Type B pancreatic cell (in vitro differentiated cells): Measurements from ENCODE around the gene TPSB2. TPM values are rescaled to one million over a fixed set of nuclear protein-coding genes. Genes with fewer than 3 reads are reported as not detected.

Experiments
- DNase-seq: peaks from one replicate; pipeline ENCODE4 v3.0.0; 2021; ENCODE audit warnings: mixed read lengths; ENCODE audit not compliant: unreplicated experiment; ENCODE audit errors: extremely low spot score
- H3K27ac Mint-ChIP-seq: 2 replicates; pipeline ENCODE4 v1.8.0; 2021; ENCODE audit warnings: mild to moderate bottlenecking, mixed read lengths
- H3K27me3 Mint-ChIP-seq: 2 replicates; pipeline ENCODE4 v1.8.0; 2021; ENCODE audit warnings: mixed read lengths
- H3K36me3 Mint-ChIP-seq: 2 replicates; pipeline ENCODE4 v1.8.0; 2021; ENCODE audit warnings: mixed read lengths
- H3K4me1 Mint-ChIP-seq: one replicate; pipeline ENCODE4 v1.8.0; 2021; ENCODE audit warnings: mixed read lengths; ENCODE audit not compliant: unreplicated experiment
- H3K4me3 Mint-ChIP-seq: 2 replicates; pipeline ENCODE4 v1.8.0; 2021; ENCODE audit warnings: mild to moderate bottlenecking, mixed read lengths
- H3K9me3 Mint-ChIP-seq: 2 replicates; pipeline ENCODE4 v1.8.0; 2021; ENCODE audit warnings: mixed read lengths
- total RNA-seq: library from RNA; stranded (reverse); gene quantifications from 2 replicates; pipeline ENCODE4 v1.2.1, GENCODE V29; 2021; ENCODE audit warnings: low replicate concordance
- TF ChIP-seq, protein P1 (sequence below): fragments of 200-600 bp; sonication (generic); conservative IDR thresholded peaks from 2 replicates; pipeline ENCODE4 v1.5.0; 2021; ENCODE audit warnings: antibody characterized with exemption, mild to moderate bottlenecking

The TPSB2 gene
- total RNA-seq, 1 donor from 2014 or later = not detected

DNA sequence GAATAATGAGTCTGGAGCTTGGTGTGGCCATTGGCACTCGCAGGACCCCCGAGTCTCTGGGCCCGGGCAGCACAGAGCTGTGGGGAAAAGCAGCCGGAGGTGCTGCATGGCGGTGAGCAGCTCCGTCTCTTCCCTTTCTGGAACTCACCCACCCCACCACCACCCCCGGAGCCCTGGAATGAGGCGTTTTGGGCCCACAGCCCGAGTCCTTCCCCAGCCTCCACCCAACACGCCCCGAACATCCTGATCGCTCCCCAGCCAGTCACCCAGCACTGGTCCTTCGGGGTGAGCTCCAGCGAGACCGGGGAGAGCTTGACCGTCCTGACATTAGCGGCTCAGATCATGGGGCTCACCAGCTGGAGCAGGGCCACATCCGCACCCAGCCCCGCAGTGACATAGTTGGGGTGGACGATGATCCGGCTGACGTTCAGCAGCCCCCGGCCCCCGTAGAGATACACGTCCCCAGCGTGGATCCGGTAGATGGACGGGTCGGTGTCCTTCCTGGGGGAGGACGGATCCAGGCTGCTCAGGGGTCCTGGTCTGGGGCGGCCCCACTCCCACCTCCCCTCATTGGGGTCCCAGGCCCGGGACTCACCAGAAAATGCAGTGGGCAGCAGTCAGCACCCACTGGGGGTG is 32.3 kb upstream of the TPSB2 start:
- H3K4me3 Mint-ChIP-seq = no peak overlapping the region
- H3K27me3 Mint-ChIP-seq = peaks cover 20% of the 10 kb centered on the region
- no peaks in the 10 kb centered on the region for H3K36me3 Mint-ChIP-seq
- no peak overlapping the region for H3K27ac Mint-ChIP-seq
- TF ChIP-seq, protein P1, sequence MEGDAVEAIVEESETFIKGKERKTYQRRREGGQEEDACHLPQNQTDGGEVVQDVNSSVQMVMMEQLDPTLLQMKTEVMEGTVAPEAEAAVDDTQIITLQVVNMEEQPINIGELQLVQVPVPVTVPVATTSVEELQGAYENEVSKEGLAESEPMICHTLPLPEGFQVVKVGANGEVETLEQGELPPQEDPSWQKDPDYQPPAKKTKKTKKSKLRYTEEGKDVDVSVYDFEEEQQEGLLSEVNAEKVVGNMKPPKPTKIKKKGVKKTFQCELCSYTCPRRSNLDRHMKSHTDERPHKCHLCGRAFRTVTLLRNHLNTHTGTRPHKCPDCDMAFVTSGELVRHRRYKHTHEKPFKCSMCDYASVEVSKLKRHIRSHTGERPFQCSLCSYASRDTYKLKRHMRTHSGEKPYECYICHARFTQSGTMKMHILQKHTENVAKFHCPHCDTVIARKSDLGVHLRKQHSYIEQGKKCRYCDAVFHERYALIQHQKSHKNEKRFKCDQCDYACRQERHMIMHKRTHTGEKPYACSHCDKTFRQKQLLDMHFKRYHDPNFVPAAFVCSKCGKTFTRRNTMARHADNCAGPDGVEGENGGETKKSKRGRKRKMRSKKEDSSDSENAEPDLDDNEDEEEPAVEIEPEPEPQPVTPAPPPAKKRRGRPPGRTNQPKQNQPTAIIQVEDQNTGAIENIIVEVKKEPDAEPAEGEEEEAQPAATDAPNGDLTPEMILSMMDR = no peak
- no peaks in the 10 kb centered on the region for H3K4me1 Mint-ChIP-seq
- DNase-seq = no peak
- H3K9me3 Mint-ChIP-seq = no peaks in the 10 kb centered on the region

DNA sequence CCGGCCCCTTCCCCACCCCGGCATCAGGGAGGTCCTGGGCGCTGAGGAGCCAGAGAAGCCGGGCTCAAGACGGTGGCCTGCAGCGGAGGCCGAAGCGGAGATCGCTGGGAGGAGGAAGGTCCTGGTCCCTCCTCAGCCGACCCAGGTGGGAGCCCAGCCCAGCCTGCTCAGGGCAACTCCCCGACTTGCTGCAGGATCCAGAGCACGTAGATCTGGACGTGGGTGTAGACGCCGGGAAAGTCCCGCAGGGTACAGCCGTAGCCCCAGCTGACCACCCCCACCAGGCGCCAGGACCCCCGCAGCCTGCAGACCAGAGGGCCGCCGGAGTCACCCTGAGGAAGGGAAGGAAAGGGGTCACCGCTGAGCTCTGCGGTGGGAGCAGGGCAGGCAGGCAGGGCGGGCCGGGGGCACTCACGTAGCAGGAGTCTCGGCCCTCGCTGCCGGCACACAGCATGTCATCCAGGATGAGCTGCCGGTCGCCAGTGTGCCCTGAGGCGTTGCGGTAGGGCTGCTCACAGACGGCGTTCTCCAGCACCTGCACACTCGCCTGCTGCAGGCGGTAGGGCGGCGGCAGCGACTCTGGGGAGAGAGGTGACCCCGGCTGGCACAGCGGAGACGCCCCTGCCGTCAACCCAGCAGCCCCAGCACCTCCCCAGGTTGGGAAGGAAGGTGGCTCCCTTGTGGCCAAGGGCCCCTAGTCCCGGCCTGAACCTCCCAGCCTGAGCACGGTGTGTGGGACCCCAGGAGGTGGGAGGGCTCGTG is 31.3 kb upstream of the TPSB2 start:
- Mint-ChIP-seq H3K9me3 (no peaks in the 10 kb centered on the region), H3K36me3 (no peaks in the 10 kb centered on the region), H3K27ac (no peak overlapping the region), H3K27me3 (peaks cover 20% of the 10 kb centered on the region), H3K4me1 (no peaks in the 10 kb centered on the region), H3K4me3 (no peak overlapping the region)
- peak; percentile 66 for DNase-seq
- TF ChIP-seq, protein P1 = no peak

DNA sequence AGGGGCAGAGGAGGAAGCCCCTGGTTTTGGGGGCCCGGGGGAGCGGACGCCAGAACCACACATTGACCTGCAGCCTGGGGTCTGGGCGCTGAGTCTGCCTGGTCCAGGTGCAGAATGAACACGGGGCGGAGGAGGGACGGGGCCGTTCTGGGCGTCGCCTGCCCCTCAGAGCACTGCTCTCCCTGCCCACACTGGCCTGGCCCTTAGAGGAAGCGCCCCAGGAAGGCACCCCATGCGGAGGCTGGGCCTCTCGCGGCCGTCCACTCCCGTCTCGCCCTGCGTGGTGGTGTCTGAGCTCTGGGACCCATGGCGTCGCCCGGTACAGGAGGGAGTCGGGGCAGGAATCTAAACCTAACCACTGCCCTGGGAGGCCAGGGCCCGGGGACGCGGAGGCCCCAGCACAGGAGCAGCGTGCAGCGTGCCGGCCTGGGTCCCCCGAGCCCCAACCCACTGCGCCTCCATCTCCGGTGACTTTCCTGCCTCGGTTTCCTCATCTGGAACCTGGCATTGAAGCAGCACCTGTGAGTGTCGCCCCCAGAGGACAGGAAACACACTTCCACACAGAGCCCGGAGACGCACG is 30.2 kb upstream of the TPSB2 start:
- DNase-seq = no peak
- Mint-ChIP-seq H3K27ac (no peak overlapping the region), H3K9me3 (no peaks in the 10 kb centered on the region), H3K4me1 (no peaks in the 10 kb centered on the region), H3K36me3 (no peaks in the 10 kb centered on the region), H3K4me3 (no peak overlapping the region), H3K27me3 (peaks cover 20% of the 10 kb centered on the region)
- TF ChIP-seq, protein P1 = no peak

DNA sequence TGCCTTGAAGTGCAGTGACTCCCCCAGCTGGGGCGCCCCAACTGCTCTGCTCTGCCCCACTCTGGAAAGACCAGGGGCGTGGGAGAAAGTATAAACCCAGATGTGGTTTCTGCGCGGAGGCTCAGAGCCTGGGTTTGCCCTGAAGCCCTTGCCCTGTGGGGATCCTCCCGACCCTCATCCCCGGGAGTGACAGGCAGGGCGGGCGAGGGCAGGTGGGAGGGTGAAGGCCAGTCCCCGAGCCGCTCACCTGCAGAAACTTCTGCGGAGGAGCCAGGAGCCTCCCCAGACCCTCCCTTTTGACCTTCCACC is 29.7 kb upstream of the TPSB2 start:
- Mint-ChIP-seq H3K4me1 (no peaks in the 10 kb centered on the region), H3K4me3 (no peak overlapping the region), H3K27ac (no peak overlapping the region), H3K36me3 (no peaks in the 10 kb centered on the region), H3K9me3 (no peaks in the 10 kb centered on the region), H3K27me3 (peaks cover 20% of the 10 kb centered on the region)
- DNase-seq = no peak
- TF ChIP-seq, protein P1 = no peak

DNA sequence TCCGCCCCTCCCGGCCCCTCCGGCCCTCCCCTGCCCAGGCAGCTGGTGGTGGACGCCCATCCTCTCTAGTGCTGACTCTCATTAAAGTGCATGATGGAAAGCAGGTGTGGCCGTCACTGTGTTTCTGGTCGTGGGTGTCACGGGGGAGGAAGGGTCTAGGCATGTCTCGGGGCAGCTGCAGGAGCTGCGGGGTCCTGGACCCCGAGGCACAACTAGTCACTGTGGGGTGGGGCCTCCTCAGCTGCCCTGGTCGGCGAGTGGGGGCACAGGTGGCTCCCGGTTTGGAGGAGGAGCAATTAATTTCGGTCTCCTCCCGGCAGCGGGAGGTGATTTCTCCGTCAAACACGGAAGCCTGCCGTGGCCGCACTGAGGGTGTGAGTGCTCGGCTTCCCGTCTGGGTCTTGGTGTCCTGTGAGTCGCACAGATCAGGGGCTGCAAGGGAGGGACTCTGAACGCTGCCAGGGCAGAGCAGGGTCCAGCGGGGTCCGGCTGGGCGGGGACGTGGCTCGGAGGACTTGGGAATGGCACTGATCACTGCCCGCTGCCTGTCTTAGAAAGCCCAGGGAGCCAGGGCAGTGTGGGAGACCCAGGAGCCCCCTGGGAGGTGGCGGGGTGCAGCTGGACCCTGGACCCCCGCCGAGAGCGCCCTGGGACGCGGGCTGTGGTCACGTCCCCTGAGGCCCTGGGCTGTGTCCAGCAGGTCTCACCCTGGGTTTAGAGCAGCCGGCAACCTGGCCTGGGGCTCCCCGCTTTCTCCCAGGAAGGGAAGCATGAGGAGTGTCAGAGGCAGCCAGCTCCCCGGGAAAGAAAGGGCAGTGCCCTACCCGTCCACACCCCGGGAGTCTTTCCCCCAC is 29.1 kb upstream of the TPSB2 start:
- H3K4me3 Mint-ChIP-seq = peak overlapping the region; percentile 75
- H3K4me1 Mint-ChIP-seq = no peaks in the 10 kb centered on the region
- no peaks in the 10 kb centered on the region for H3K9me3 Mint-ChIP-seq
- DNase-seq = no peak
- peaks cover 20% of the 10 kb centered on the region for H3K27me3 Mint-ChIP-seq
- H3K36me3 Mint-ChIP-seq = no peaks in the 10 kb centered on the region
- H3K27ac Mint-ChIP-seq = peak overlapping the region; percentile 23
- TF ChIP-seq, protein P1 = no peak
